Umbilical cord (tissue), 2 donors: ENCODE results near the gene PIK3R5. TPM values are rescaled to one million over a fixed set of nuclear protein-coding genes. Genes with fewer than 3 reads are reported as not detected.
A peak's percentile ranks its signal among the peaks of the same experiment; 100 is the strongest.

Source experiments
- DNase-seq: peaks from one replicate; pipeline ENCODE4 v3.0.0-alpha.2; 2015; ENCODE audit warnings: low spot score
- total RNA-seq: library from RNA; depleted of rRNA; stranded (reverse); fragments of >200 nt; gene quantifications from one replicate; pipeline ENCODE4 v1.2.3, GENCODE V29; 2014; ENCODE audit warnings: low replicate concordance; ENCODE audit not compliant: insufficient read depth

Gene PIK3R5
- total RNA-seq, 1 donor from 2014 or later = 4.3 TPM

- no peak for DNase-seq
These were observed 40.9 kb downstream of the PIK3R5 start for GRCh38 chr17:8924595-8924994.

- no peak for DNase-seq
These were observed 41.7 kb downstream of the PIK3R5 start for GRCh38 chr17:8923762-8924161.

GRCh38 chr17:8922928-8923327 lies 42.6 kb downstream of the PIK3R5 start:
- peak; percentile 7 for DNase-seq

- DNase-seq = peak; percentile 79
These were observed 43.1 kb downstream of the PIK3R5 start for GRCh38 chr17:8922451-8922850.

- DNase-seq = no peak
These were observed 44.4 kb downstream of the PIK3R5 start for GRCh38 chr17:8921147-8921546.

- no peak for DNase-seq
These were observed 46.6 kb downstream of the PIK3R5 start for GRCh38 chr17:8918807-8919465.

GRCh38 chr17:8916466-8916865 lies 49.0 kb downstream of the PIK3R5 start:
- no peak for DNase-seq

- no peak for DNase-seq
These were observed 51.0 kb downstream of the PIK3R5 start for GRCh38 chr17:8914554-8914953.

GRCh38 chr17:8913879-8914278 lies 51.6 kb downstream of the PIK3R5 start:
- DNase-seq = no peak

- DNase-seq = no peak
These were observed 52.4 kb downstream of the PIK3R5 start for GRCh38 chr17:8913091-8913490.

- no peak for DNase-seq
These were observed 53.2 kb downstream of the PIK3R5 start for GRCh38 chr17:8912084-8912981.

GRCh38 chr17:8910969-8911604 lies 54.4 kb downstream of the PIK3R5 start:
- no peak for DNase-seq

- no peak for DNase-seq
These were observed 55.8 kb downstream of the PIK3R5 start for GRCh38 chr17:8909586-8910270.

- no peak for DNase-seq
These were observed 60.2 kb downstream of the PIK3R5 start for GRCh38 chr17:8905331-8905730.

- no peak for DNase-seq
These were observed 60.8 kb downstream of the PIK3R5 start for GRCh38 chr17:8904686-8905085.

GRCh38 chr17:8904201-8904600 lies 61.3 kb downstream of the PIK3R5 start:
- DNase-seq = no peak

GRCh38 chr17:8900626-8901585 lies 64.6 kb downstream of the PIK3R5 start:
- DNase-seq = no peak

GRCh38 chr17:8900207-8900606 lies 65.3 kb downstream of the PIK3R5 start:
- no peak for DNase-seq

- DNase-seq = no peak
These were observed 66.9 kb downstream of the PIK3R5 start for GRCh38 chr17:8898636-8899035.

GRCh38 chr17:8898126-8898525 lies 67.4 kb downstream of the PIK3R5 start:
- no peak for DNase-seq
